CD14-positive monocyte (primary cell): Measurements from ENCODE around the gene GREM2. TPM values are rescaled to one million over a fixed set of nuclear protein-coding genes. Genes with fewer than 3 reads are reported as not detected.

Experiments
- DNase-seq, 3 donors: peaks; one replicate each; pipeline ENCODE4 v3.0.0-alpha.2; 2011 to 2022
- H2AFZ ChIP-seq: 2 replicates; pipeline ENCODE4 v1.6.0; 2012; ENCODE audit warnings: mild to moderate bottlenecking, low read depth, low read length, inconsistent platforms; ENCODE audit not compliant: insufficient read depth, poor library complexity, severe bottlenecking
- H3K27ac ChIP-seq, 2 donors: 1 replicate in 1 of 2; 2 replicates in 1 of 2; pipeline ENCODE4 v1.5.1; 2012 to 2013; ENCODE audit warnings: low read length in 2 of 2, control low read depth in 1 of 2, inconsistent platforms in 1 of 2, low read depth in 1 of 2, mild to moderate bottlenecking in 1 of 2
- H3K27me3 ChIP-seq, 2 donors: one replicate each; pipeline versions ENCODE4 v1.6.0 to v1.6.1; 2011 to 2013; ENCODE audit warnings: low read length in 2 of 2; ENCODE audit not compliant: control insufficient read depth in 2 of 2, insufficient read depth in 2 of 2
- H3K36me3 ChIP-seq, 2 donors: replicated peaks in 1 of 2; 1 replicate in 1 of 2; 2 replicates in 1 of 2; pipeline versions ENCODE4 v1.5.1 to v1.6.1; 2012 to 2013; ENCODE audit warnings: low read length in 2 of 2, control low read depth in 1 of 2, inconsistent platforms in 1 of 2, mild to moderate bottlenecking in 1 of 2; ENCODE audit not compliant: insufficient read depth in 2 of 2, control insufficient read depth in 1 of 2
- H3K4me1 ChIP-seq, 2 donors: 1 replicate in 1 of 2; 2 replicates in 1 of 2; pipeline versions ENCODE4 v1.5.1 to v1.6.1; 2012 to 2013; ENCODE audit warnings: low read length in 2 of 2, control low read depth in 1 of 2, inconsistent platforms in 1 of 2, mild to moderate bottlenecking in 1 of 2, moderate library complexity in 1 of 2; ENCODE audit not compliant: insufficient read depth in 2 of 2, control insufficient read depth in 1 of 2
- H3K4me2 ChIP-seq: replicated peaks from 2 replicates; pipeline ENCODE3; 2012; ENCODE audit warnings: low read length, moderate library complexity, mild to moderate bottlenecking; ENCODE audit not compliant: poor library complexity, severe bottlenecking; ENCODE audit errors: extremely low read depth
- H3K4me3 ChIP-seq, 3 experiments: fragments of 200-600 bp in 1 of 3; sonication (generic) in 1 of 3; replicated peaks in 1 of 3; 1 replicate in 2 of 3; 2 replicates in 1 of 3; pipeline ENCODE4 v1.5.1; 2011 to 2013; ENCODE audit warnings: low read length in 3 of 3, mild to moderate bottlenecking in 3 of 3, control low read depth in 2 of 3, low read depth in 2 of 3, inconsistent platforms in 1 of 3, moderate library complexity in 1 of 3
- H3K79me2 ChIP-seq: 2 replicates; pipeline ENCODE4 v1.6.0; 2012; ENCODE audit warnings: mild to moderate bottlenecking, control low read depth, inconsistent platforms, low read length, moderate library complexity; ENCODE audit not compliant: insufficient read depth
- H3K9ac ChIP-seq: 2 replicates; pipeline ENCODE4 v1.6.0; 2017; ENCODE audit warnings: low read length, mild to moderate bottlenecking; ENCODE audit not compliant: insufficient read depth, poor library complexity, severe bottlenecking
- H3K9me3 ChIP-seq, 2 donors: replicated peaks in 1 of 2; 1 replicate in 1 of 2; 2 replicates in 1 of 2; pipeline versions ENCODE4 v1.5.1 to v1.6.1; 2012 to 2013; ENCODE audit warnings: low read length in 2 of 2, control low read depth in 1 of 2; ENCODE audit not compliant: control insufficient read depth in 1 of 2, insufficient read depth in 1 of 2
- H4K20me1 ChIP-seq: 2 replicates; pipeline ENCODE4 v1.6.0; 2012; ENCODE audit warnings: mild to moderate bottlenecking, low read length, control low read depth, moderate library complexity; ENCODE audit not compliant: insufficient read depth
- H3K27ac Mint-ChIP-seq, 7 donors: one replicate each; pipeline ENCODE4 v1.8.0; 2020; ENCODE audit warnings: mild to moderate bottlenecking in 7 of 7, mixed read lengths in 7 of 7, moderate library complexity in 6 of 7, inconsistent platforms in 2 of 7
- H3K27me3 Mint-ChIP-seq, 3 donors: one replicate each; pipeline ENCODE4 v1.8.0; 2021 to 2022; ENCODE audit warnings: low read depth in 3 of 3, mild to moderate bottlenecking in 3 of 3, mixed read lengths in 3 of 3, moderate library complexity in 3 of 3, inconsistent platforms in 1 of 3
- H3K36me3 Mint-ChIP-seq, 2 donors: one replicate each; pipeline ENCODE4 v1.8.0; 2020; ENCODE audit warnings: mixed read lengths in 2 of 2, inconsistent platforms in 1 of 2, mild to moderate bottlenecking in 1 of 2
- H3K4me1 Mint-ChIP-seq: one replicate; pipeline ENCODE4 v1.8.0; 2020; ENCODE audit warnings: mild to moderate bottlenecking, mixed read lengths
- H3K4me3 Mint-ChIP-seq, 2 donors: one replicate each; pipeline ENCODE4 v1.8.0; 2020; ENCODE audit warnings: mild to moderate bottlenecking in 2 of 2, mixed read lengths in 2 of 2, moderate library complexity in 1 of 2
- H3K9me3 Mint-ChIP-seq, 7 donors: one replicate each; pipeline ENCODE4 v1.8.0; 2020 to 2022; ENCODE audit warnings: mixed read lengths in 7 of 7, mild to moderate bottlenecking in 6 of 7, moderate library complexity in 6 of 7, inconsistent platforms in 2 of 7
- WGBS: methylation state at CpG from one replicate; pipeline ENCODE4 v1.1.5; 2013; ENCODE audit warnings: missing lambda C conversion rate; ENCODE audit not compliant: insufficient coverage; 5-methylcytosine and 5-hydroxymethylcytosine counted together
- intact Hi-C, 2 donors: fragments of 100-400 bp; cut with micrococcal nuclease; formaldehyde crosslinking; loops; one replicate each; pipeline versions ENCODE4 v1.15.0 to v1.15.1; 2023
- polyA plus RNA-seq, 3 donors: library from polyadenylated mRNA; depleted of rRNA in 1 of 3; unstranded in 2 of 3; stranded (reverse) in 1 of 3; fragments of 300-500 nt in 2 of 3; fragments of >200 nt in 1 of 3; fragmentation: Illumina TruSeq in 2 of 3; gene quantifications; 1 replicate in 2 of 3; 2 replicates in 1 of 3; pipeline ENCODE4 v1.2.3, GENCODE V29; 2012 to 2021
- TF ChIP-seq, protein P1 (sequence below): fragments of 200-600 bp; IDR thresholded peaks from one replicate; pipeline ENCODE4 v1.8.0; 2022; ENCODE audit warnings: antibody characterized with exemption, mild to moderate bottlenecking

GREM2 gene
- polyA plus RNA-seq, 3 donors = not detected

DNA sequence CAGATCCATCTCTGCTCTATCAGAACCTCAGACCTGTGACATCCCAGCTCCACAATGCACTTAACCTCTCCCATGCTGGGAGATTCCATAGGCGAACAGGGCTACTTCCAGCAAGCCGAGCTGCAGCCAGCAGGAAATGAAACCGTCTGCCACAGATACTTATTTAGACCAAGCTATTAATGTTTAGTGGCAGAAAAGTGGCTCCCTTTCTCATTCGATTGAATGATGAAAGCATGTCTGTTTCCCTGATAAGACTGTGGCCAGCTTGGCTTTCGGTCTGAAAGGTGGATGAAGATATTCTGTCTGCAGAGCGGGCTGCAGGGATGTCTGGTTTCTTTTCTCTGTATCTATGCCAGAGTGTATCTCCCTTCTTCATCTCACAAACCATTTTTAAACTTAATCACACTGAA, 146.4 kb downstream of the GREM2 start:
- Histone ChIP-seq H3K27ac (no peak overlapping the region), H3K79me2 (no peaks in the 10 kb centered on the region), H3K9me3 (no peaks in the 10 kb centered on the region), H4K20me1 (no peaks in the 10 kb centered on the region), H3K4me3 (no peak overlapping the region), H3K27me3 (no peaks in the 10 kb centered on the region), H3K36me3 (no peaks in the 10 kb centered on the region), H3K4me1 (no peaks in the 10 kb centered on the region), H2AFZ (no peak overlapping the region), H3K9ac (no peak overlapping the region), H3K4me2 (no peak overlapping the region)
- Mint-ChIP-seq H3K4me1 (no peaks in the 10 kb centered on the region), H3K36me3 (no peaks in the 10 kb centered on the region), H3K27me3 (no peaks in the 10 kb centered on the region), H3K4me3 (no peak overlapping the region), H3K9me3 (no peaks in the 10 kb centered on the region), H3K27ac (no peak overlapping the region)
- TF ChIP-seq, protein P1, sequence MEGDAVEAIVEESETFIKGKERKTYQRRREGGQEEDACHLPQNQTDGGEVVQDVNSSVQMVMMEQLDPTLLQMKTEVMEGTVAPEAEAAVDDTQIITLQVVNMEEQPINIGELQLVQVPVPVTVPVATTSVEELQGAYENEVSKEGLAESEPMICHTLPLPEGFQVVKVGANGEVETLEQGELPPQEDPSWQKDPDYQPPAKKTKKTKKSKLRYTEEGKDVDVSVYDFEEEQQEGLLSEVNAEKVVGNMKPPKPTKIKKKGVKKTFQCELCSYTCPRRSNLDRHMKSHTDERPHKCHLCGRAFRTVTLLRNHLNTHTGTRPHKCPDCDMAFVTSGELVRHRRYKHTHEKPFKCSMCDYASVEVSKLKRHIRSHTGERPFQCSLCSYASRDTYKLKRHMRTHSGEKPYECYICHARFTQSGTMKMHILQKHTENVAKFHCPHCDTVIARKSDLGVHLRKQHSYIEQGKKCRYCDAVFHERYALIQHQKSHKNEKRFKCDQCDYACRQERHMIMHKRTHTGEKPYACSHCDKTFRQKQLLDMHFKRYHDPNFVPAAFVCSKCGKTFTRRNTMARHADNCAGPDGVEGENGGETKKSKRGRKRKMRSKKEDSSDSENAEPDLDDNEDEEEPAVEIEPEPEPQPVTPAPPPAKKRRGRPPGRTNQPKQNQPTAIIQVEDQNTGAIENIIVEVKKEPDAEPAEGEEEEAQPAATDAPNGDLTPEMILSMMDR = no peak
- DNase-seq = no peak
- 29% methylated on average over 1 of the region's 6 CpGs for WGBS
- intact Hi-C loops = no loop called here

DNA sequence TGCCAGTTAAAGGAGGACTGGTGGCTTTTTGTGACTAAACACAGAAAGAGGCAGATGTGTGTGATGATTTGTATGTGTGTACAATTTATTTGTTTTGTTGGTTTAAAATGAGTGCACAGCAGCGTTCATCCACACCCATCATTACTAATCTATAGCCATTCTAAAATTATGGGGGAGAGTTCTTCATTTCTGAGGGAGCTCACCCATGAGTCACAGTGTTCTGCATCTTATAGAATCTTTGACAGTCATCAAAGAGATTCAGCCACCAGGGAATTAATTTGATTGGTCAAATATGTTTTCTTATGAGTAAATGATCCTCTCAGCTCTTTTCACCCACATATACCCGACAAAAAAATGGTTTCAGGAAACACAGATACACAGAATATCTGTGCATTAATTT, 147.9 kb downstream of the GREM2 start:
- H3K27me3 Mint-ChIP-seq = no peaks in the 10 kb centered on the region

More for the DNA sequence above, 147.9 kb downstream of the GREM2 start:
- TF ChIP-seq, protein P1 = no peak
- Histone ChIP-seq H2AFZ (no peak overlapping the region), H3K27ac (no peak overlapping the region), H3K4me2 (no peak overlapping the region), H3K27me3 (no peaks in the 10 kb centered on the region), H3K4me3 (no peak overlapping the region), H3K79me2 (no peaks in the 10 kb centered on the region), H3K36me3 (no peaks in the 10 kb centered on the region), H3K4me1 (no peaks in the 10 kb centered on the region), H3K9me3 (no peaks in the 10 kb centered on the region), H4K20me1 (no peaks in the 10 kb centered on the region), H3K9ac (no peak overlapping the region)
- H3K36me3 Mint-ChIP-seq = no peaks in the 10 kb centered on the region
- WGBS = no CpG with 5 or more reads among the region's 2 CpGs
- no peaks in the 10 kb centered on the region for H3K4me1 Mint-ChIP-seq
- no peak for DNase-seq
- no peak overlapping the region for H3K4me3 Mint-ChIP-seq
- no peak overlapping the region for H3K27ac Mint-ChIP-seq
- intact Hi-C loops = no loop called here
- H3K9me3 Mint-ChIP-seq = no peaks in the 10 kb centered on the region
